Measurements from ENCODE around the gene KPTN. TPM values are rescaled to one million over a fixed set of nuclear protein-coding genes. Genes with fewer than 3 reads are reported as not detected.

Gene KPTN
- total and polyA plus RNA-seq, 2 of the 13 experiments (the other 11 are each of a cell fraction or from before 2014, with no cell fraction given): 9.1 to 13.3 TPM

DNA sequence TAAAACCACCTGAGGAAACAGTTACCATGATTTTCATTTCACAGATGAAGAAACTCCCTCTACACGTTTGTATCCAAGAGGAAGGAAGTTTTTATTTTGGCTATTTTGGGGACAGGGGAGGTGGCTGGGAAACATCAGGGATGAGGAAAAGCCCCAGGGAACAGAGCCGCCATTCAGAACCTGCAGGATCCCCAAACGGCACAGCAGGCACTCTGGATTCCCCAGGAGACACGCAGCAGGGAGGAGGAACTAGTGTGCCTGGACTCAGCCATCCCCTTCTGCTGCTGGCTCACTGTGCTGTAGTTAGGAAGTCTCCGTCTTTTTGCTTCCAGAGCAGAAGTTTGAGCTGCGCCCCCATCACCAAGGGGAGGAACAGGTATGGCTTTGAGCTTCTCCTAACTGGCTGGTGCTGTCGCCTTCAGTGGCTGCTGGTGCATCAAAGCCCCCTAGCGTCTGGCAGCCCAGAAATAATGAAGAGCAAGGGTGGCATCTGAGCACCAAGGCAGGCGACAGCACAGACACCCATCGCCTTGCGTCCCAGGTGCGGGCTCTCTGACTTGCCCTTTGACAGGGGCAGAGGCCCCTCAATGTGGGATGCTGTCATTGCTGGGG, 26.6 kb upstream of the KPTN start:
- DNase-seq (ENCODE audit: low spot score) (no peak), ATAC-seq (no peak), FAIRE-seq (no peak)
- peaks cover 3 to 4% of the 10 kb centered on the region in 2 experiments; a peak in 2 of 5 replicates for H3K36me3 ChIP-seq (replicated peaks in 1 of 2; ENCODE audit: control insufficient read depth in 1 of 2, insufficient read depth in 2 of 2, low read length in 2 of 2)
- no peaks in the 10 kb centered on the region for H3K9me3 ChIP-seq (ENCODE audit: low read length)
- in situ Hi-C loops (cut with HindIII; ENCODE audit: extremely low pct_ligation_motif_present, low pct_unique_long_range_greater_than_20kb): no loop called here
- no peak overlapping the region for H3K9ac ChIP-seq (ENCODE audit: insufficient read depth, low read depth, low read length)
- TF ChIP-seq NR2F1 (CRISPR knock-in tag; IDR thresholded peaks at IDR 0.05) (no peak), ZNF512 (CRISPR knock-in tag; IDR thresholded peaks at IDR 0.05) (no peak), ZNF232 (CRISPR knock-in tag; IDR thresholded peaks at IDR 0.05; ENCODE audit: borderline replicate concordance) (no peak), MIER2 (CRISPR knock-in tag; IDR thresholded peaks at IDR 0.05) (no peak), ZNF512B (CRISPR knock-in tag; IDR thresholded peaks at IDR 0.05; ENCODE audit: borderline replicate concordance) (no peak), ZNF770 (CRISPR knock-in tag; IDR thresholded peaks at IDR 0.05) (no peak)
- TF ChIP-seq, protein P1, sequence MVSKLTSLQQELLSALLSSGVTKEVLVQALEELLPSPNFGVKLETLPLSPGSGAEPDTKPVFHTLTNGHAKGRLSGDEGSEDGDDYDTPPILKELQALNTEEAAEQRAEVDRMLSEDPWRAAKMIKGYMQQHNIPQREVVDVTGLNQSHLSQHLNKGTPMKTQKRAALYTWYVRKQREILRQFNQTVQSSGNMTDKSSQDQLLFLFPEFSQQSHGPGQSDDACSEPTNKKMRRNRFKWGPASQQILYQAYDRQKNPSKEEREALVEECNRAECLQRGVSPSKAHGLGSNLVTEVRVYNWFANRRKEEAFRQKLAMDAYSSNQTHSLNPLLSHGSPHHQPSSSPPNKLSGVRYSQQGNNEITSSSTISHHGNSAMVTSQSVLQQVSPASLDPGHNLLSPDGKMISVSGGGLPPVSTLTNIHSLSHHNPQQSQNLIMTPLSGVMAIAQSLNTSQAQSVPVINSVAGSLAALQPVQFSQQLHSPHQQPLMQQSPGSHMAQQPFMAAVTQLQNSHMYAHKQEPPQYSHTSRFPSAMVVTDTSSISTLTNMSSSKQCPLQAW (CRISPR knock-in tag; IDR thresholded peaks at IDR 0.05): no peak
- POLR2A ChIA-PET: interaction anchor here (1.2 kb wide), 1 partner anchor 27 kb away, joined by 3 read pairs; the partner anchor contains the start of gene KPTN
- no peak overlapping the region for H3K27ac ChIP-seq (ENCODE audit: extremely low read length, insufficient read depth, low read length)
- BruUV-seq (replicated peaks): no TSS peak
- H3K27me3 ChIP-seq (ENCODE audit: control insufficient read depth in 1 of 2, insufficient read depth in 2 of 2, low read length in 2 of 2): no peaks in the 10 kb centered on the region; a peak in 1 of 5 replicates
- no peak overlapping the region for H3K4me2 ChIP-seq (ENCODE audit: low read depth, low read length)
- H3K79me2 ChIP-seq (ENCODE audit: insufficient read depth, low read length): peaks cover 64% of the 10 kb centered on the region
- peaks cover 23% of the 10 kb centered on the region for H3K4me1 ChIP-seq (ENCODE audit: insufficient read depth, low read length)
- no peaks in the 10 kb centered on the region for H4K20me1 ChIP-seq (ENCODE audit: insufficient read depth, low read length)
- intact Hi-C loops (cut with micrococcal nuclease; ENCODE audit: unreplicated experiment): no loop called here
- CTCF ChIA-PET (ENCODE audit: low intra/inter-chr PET ratio, low total read pairs): no interaction called here
- H2AFZ ChIP-seq (ENCODE audit: low read length): no peak overlapping the region
- no peak overlapping the region for H3K4me3 ChIP-seq (replicated peaks in 1 of 3; ENCODE audit: insufficient read depth in 1 of 3, low read depth in 2 of 3, low read length in 3 of 3)
- 93% methylated on average over 10 of the region's 12 CpGs for WGBS (ENCODE audit: low lambda C conversion rate)
